HG03196 (cell line): ENCODE results near the gene TSPAN5.

Source experiments
- ATAC-seq: cut with Tn5 transposase; IDR thresholded peaks from one replicate; pipeline ENCODE4 v1.9.1; 2021; ENCODE audit not compliant: unreplicated experiment

TSPAN5 gene

GRCh38 chr4:98522062-98522461, 136.3 kb downstream of the TSPAN5 start:
- ATAC-seq: no peak

GRCh38 chr4:98521486-98521885, 136.9 kb downstream of the TSPAN5 start:
- ATAC-seq: no peak

DNA sequence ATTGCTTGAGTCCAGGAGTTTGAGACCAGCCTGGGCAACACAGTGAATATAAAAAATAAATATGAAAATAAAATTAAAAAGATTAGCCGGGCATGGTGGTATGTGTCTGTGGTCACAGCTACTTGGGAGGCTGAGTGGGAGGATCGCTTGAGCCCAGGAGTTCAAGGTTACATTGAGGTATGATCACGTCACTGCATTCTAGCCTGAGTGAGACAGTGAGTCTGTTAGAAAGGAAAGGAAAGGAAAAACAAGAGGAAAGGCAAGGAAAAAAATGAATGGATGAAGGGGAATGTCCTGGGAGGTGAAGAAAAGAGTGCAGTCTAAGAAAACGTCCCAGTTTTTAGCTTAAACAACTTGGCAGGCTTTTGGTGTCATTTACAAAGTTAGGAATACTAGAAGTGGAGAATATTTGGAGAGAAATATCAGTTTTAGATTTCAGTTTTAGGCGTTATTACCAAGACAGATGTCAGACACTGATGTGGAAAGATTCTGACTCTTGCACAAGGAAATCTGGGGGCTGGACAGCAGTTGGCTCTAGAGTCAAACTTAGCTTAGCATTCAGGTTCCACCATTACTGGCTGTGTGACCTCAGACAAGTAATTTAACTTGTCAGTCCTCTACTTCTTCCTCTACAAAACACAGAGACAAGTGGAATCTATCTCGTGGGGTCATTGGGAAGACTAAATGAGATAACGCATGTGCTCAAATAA, 139.0 kb downstream of the TSPAN5 start:
- no peak for ATAC-seq

DNA sequence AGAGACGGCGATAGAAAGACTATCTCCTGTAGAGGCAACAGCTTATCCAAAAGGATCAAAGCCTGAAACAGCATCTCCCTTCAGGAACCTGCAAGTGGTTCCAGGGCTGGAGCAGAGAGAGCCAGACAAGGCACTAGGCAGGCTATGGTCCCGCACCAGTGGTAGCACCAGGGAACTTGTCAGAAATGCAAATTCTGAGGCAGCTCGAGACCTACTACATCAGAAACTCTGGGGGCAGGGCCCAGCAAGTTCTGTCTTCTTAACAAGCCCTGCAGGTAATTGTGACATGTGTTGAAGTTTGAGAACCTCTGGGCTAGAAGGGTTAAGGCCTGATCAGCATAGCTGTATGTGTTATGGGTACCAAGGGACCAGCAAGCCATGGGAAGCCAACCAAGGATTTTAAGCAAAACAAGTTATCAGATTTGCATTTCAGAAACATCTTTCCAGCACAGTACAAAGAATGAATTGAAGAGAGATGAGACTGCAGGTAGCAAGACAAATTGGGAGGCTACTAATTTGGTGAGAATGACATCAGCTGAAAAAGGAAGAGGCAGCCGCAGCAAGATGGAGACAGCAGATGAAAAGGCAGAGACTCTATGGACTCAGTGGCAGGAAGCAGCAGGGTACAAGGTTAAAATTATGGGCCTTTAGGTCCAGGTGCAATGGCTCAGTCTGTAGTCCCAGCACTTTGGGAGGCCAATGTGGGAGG, 139.7 kb downstream of the TSPAN5 start:
- peak; percentile 98 for ATAC-seq

DNA sequence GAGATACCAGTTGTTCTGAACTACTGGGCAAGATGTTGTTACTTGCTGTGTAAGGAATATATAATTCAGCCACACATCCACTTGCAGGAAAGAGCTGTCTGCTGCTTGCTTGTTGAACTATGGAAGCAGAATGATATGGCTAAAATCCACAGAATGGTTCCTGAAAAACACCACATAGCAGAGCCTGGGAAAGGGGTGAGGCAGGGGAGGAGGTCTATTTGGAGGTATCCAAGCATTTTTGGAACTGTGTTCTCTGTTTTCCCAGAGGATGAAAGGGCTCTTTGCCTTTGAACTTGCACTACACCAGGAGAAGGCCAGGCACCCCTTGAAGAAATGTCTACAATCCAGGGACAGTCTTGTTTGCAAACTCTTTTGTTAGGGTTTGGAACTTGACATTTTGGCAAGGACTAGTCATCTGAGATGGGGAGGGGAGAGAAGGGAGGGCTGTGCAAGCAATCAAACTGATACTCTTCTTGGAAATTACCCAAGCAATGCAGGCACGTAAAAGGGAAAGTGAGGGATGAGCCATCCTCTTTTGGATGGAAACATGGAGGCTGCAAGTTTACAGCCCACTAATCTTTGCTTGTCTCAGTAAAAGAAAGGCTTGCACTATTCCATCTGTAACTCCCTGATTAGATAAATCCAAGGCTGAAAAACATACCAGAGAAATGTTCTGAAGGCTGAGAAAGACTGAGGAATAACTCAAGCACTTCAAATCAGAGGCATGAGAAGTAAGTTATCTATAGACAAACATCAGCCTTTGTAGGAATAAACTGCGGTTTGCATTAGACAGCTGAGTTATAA, 141.0 kb downstream of the TSPAN5 start:
- no peak for ATAC-seq

- ATAC-seq: no peak
Observed at GRCh38 chr4:98516441-98517217, 141.8 kb downstream of the TSPAN5 start.

DNA sequence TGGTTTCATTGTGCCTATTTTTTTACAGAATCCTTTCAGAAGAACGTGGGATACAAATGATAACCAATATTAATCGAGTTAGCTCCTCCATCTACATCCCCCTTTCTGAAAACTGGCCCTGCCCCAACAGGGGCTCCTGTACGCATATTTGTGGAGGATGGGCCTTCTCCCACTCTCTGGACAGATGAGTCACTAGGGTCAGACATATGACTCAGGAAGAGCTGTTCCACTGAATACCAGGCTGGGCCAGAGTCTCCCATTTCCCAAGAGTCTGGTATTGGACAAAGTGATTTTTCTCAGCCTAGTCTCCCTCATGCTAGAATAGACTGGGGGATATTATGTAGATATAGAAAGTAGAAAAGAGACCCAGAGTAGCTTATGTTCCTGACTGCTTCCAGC, 142.4 kb downstream of the TSPAN5 start:
- ATAC-seq: no peak

- ATAC-seq: no peak
Observed at GRCh38 chr4:98515470-98515809, 143.0 kb downstream of the TSPAN5 start.

- ATAC-seq: no peak
Observed at GRCh38 chr4:98514741-98515469, 143.5 kb downstream of the TSPAN5 start.

DNA sequence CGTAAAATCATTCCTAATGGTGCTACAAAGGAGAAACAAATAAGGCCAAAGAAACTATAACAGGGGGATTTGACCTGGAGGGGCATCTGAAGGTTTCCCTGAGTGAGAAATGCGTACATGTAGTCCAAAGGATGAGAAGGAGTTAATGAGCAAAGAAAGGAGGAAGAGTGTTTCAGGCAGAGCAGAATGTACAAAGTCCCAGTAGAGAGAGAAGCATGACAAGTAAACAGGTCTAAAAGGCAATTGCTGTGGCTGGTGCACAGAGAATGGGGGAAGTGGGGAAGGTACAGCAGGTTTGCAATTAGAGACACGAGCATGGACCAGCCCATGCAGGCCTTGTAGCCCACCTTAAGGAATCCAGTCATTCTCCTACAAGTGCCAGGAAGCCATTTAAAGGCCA, 145.5 kb downstream of the TSPAN5 start:
- ATAC-seq: no peak

DNA sequence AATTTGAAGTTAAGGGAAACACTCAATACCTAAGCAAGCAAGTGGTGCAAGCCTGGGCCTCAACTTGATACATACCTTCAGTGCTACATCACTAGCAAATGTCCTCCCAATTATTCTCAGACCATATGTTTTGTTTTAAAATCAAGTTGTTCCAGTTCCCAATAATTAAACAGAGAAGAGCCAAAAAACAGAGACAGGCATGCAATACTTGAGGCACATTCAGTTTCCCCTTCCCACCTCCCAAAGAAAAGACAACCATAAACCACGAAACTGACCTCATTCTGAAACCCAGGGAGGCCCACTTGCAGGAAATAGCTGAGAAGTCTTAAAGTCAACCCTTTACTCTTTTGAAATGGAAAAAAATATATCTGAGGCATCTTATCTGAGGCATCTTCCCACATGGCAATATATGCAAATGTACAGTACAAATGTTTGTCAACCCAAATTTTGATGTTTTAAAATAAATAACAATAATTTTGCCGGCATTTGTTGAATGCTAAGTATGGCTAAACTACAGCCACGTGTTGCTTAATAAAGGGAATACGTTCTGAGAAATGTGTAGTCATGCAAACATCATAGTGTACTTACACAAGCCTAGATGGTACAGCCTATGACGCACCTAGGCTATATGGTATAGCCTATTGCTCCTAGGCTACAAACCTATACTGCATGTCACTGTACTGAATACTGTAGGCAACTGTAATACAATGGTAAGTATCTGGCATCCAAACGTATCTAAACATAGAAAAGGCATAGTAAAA, 147.5 kb downstream of the TSPAN5 start:
- ATAC-seq: no peak

DNA sequence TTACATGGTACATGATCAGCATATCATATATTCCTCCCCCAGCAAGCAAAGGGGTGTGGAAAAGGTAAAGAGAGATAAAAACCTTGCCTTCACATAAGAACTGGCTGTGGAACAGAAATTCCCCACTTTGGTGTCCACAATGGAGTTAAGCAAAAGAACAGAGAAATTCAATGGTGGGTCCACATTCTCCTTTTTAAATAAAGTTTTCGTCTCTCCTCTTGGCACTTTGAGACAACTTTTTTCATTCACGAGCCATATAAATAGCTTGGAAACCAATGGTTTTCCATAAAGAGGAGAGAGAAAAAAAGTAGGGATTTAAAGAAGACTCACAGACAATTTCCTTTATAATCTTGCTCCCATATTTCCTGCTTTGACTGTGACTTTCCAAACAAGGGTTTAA, 148.1 kb downstream of the TSPAN5 start:
- no peak for ATAC-seq

DNA sequence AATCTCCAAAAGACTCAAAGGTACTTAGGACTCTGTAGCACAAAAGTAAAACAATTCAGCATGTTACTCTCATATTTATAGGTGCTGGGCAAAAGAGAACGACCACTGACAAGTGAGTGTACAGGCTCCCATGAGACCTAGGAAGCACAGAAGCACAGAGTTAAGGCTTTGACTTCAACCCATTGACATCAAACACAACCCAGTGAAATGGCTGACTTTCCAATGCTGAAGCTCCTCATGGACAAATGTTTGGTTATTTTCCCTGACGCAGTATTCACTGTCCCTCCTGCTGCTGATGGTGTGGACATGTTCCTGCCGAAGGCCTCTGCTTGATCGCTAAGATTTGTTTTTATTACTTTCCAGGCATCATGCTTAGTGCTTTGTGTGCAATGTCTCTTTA, 148.7 kb downstream of the TSPAN5 start:
- ATAC-seq: no peak

GRCh38 chr4:98508829-98509598, 149.4 kb downstream of the TSPAN5 start:
- ATAC-seq: no peak

DNA sequence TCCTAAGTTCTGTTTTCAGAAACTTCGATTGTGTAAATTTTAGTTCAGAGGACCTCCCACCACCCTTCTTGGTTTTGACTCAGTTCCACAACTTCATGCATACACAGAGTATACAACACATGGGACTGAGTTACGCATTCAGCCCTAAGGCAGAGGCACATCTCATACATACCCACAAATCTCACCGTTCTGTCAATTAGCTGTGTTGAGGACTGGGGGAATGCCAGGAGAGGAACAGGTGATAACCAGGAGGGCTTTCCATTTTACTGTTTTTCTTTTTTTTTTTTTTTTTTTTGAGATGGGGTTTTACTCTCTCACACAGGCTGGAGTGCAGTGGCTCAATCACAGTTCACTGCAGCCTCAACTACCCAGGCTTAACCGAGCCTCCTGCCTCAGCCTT, 150.2 kb downstream of the TSPAN5 start:
- ATAC-seq: no peak

- ATAC-seq: no peak
Observed at GRCh38 chr4:98507299-98507698, 151.1 kb downstream of the TSPAN5 start.

DNA sequence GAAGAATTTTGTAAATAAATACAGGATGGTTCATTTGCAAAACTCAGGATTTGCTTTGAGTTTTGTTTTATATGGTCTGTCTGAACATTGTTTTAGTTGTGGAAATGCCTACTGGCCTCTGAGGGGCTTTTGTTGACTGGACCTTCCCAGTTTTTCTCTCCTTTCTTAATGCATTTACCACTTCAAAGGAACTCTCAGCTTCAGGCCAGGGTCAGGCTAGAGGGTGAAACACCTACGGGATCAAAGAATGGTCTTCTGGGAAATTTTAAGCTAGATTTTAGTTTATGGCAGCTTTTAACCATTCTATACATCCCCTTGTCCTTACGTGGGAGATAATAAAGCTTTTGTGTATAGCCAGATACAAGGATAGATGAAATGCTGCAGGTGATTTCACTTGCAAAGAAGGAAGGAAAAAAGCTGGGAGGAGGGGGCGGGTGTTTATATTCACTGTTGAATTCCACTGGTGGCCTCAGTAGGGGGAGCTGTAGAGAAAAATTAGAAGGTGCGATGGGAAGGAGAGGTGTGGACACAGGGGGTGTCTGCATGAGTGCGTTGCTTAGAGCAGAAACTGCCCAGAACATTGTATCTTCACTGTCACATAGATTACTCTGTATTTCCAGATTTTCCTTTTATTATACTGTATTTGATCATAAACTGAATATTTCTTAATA, 151.8 kb downstream of the TSPAN5 start:
- no peak for ATAC-seq

GRCh38 chr4:98505992-98506391, 152.4 kb downstream of the TSPAN5 start:
- no peak for ATAC-seq

DNA sequence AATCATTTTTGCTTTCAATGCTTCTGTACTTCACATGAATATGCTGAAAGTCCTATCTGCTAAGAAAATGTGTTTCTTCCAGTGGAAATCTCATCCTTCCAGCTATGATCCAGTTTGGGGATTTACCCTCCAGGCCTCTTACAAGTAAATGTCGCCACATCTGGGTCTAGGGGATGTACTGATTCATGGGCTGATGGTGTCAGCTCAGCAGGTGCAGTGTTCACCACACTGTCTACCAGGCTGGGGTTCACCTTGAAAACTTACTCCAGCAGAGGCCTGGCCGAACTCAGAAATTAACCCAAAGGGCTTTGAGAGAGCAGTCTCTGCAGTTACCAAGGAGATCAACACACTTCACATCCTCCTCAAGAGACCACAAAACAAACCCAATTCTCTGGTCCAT, 154.3 kb downstream of the TSPAN5 start:
- ATAC-seq: no peak
